Measurements from ENCODE around the gene PAXIP1. TPM values are rescaled to one million over a fixed set of nuclear protein-coding genes. Genes with fewer than 3 reads are reported as not detected.
A peak's percentile ranks its signal among the peaks of the same experiment; 100 is the strongest.
"Not testable (repeated sequence)": the region's sequence is repeated elsewhere in the genome, so short reads cannot be mapped to it uniquely, and the experiment has no call there.

PAXIP1 gene
- total RNA-seq, 4 donors from 2014 or later, result 13.2 to 14.9 (median 13.6) TPM

DNA sequence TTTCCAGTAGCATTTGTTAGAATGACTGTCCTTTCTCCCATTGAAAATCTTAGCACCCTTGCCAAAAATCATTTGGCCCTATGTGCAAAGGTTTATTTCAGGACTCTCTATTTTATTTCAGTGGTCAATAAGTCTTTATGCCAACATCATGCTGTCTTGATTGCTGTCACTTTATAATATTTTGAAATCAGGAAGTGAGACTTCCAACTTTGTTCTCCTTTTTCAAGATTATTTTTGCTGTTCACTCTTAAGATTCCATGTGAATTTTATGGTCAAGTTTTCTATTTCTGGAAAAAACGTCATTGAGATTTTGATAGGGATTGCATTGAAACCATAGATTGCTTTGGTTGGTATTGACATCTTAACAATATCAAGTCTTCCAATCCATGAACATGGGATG, 65.1 kb downstream of the PAXIP1 start:
- 77 to 89% methylated on average over 1 of the region's 1 CpG for WGBS, 2 donors
- TF ChIP-seq, protein P1, sequence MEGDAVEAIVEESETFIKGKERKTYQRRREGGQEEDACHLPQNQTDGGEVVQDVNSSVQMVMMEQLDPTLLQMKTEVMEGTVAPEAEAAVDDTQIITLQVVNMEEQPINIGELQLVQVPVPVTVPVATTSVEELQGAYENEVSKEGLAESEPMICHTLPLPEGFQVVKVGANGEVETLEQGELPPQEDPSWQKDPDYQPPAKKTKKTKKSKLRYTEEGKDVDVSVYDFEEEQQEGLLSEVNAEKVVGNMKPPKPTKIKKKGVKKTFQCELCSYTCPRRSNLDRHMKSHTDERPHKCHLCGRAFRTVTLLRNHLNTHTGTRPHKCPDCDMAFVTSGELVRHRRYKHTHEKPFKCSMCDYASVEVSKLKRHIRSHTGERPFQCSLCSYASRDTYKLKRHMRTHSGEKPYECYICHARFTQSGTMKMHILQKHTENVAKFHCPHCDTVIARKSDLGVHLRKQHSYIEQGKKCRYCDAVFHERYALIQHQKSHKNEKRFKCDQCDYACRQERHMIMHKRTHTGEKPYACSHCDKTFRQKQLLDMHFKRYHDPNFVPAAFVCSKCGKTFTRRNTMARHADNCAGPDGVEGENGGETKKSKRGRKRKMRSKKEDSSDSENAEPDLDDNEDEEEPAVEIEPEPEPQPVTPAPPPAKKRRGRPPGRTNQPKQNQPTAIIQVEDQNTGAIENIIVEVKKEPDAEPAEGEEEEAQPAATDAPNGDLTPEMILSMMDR (IDR thresholded peaks at IDR 0.05), result no peak
- TF ChIP-seq POLR2A (IDR thresholded peaks at IDR 0.05), result no peak
- no peaks in the 10 kb centered on the region for H3K27me3 ChIP-seq
- H3K4me3 ChIP-seq (replicated peaks in 1 of 3), result no peak overlapping the region
- no peaks in the 10 kb centered on the region for H3K4me1 ChIP-seq
- no peak overlapping the region for H3K27ac ChIP-seq
- no peaks in the 10 kb centered on the region for H3K9me3 ChIP-seq
- no peak for DNase-seq
- no peaks in the 10 kb centered on the region for H3K36me3 ChIP-seq
- intact Hi-C loops (cut with DNase I), result loop anchor here (10.0 kb wide), 1 partner anchor 67 kb away; the partner anchor contains the start of gene PAXIP1

DNA sequence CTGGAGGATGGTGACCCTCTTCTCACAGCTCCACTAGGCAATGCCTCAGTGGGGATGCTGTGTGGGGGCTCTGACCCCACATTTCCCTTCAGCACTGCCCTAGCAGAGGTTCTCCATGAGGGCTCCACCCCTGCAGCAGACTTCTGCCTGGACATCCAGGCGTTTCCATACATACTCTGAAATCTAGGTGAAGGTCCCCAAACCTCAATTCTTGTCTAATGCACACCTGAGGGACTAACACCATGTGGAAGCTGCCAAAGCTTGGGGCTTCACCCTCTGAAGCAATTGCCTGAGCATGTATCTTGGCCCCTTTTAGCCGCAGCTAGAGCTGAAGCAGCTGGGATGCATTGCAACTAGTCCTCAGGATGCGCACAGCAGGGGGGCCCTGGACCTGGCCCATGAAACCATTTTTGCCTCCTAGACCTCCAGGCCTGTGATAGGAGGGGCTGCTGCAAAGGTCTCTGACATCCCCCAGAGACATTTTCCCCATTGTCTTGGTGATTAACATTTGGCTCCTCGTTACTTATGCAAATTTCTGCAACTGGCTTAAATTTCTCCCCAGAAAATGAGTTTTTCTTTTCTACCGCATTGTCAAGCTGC, 68.5 kb downstream of the PAXIP1 start:
- H3K27me3 ChIP-seq; H3K4me3 ChIP-seq (replicated peaks in 1 of 3); H3K4me1 ChIP-seq; H3K36me3 ChIP-seq; H3K27ac ChIP-seq; DNase-seq; H3K9me3 ChIP-seq: not testable (repeated sequence)
- WGBS, 2 donors, result 98 to 99% methylated on average over 5 of the region's 5 CpGs
- intact Hi-C loops (cut with DNase I), result loop anchor here (10.0 kb wide), 1 partner anchor 70 kb away; the partner anchor contains the start of gene PAXIP1

DNA sequence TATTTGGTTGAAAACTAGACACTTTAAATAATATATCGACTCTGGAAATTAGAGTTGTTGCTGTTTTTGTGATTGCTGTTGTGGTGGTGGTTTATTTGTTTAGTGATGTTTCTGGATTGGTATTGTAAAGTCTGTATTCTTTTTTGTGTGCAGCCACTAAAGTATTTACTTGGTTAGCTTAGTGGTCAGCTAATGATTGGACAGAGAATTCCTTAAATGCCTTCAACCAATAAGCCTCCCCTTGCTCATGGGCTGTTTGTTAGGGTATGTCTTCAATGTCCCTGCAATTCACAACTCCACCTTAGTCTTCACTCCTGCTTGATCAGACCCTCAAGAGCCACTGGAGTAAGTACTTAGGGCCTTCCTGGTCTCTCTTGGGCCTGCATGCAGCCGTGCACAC, 71.0 kb downstream of the PAXIP1 start:
- intact Hi-C loops (cut with DNase I), result loop anchor here (10.0 kb wide), 1 partner anchor 73 kb away; the partner anchor contains the start of gene PAXIP1
- H3K36me3 ChIP-seq, result no peaks in the 10 kb centered on the region
- TF ChIP-seq, protein P1 (IDR thresholded peaks at IDR 0.05), result no peak
- no peak for TF ChIP-seq POLR2A (IDR thresholded peaks at IDR 0.05)
- no peaks in the 10 kb centered on the region for H3K27me3 ChIP-seq
- no peak overlapping the region for H3K4me3 ChIP-seq (replicated peaks in 1 of 3)
- H3K27ac ChIP-seq, result no peak overlapping the region
- WGBS, 2 donors, result 61 to 75% methylated on average over 2 of the region's 2 CpGs
- H3K9me3 ChIP-seq, result no peaks in the 10 kb centered on the region
- H3K4me1 ChIP-seq, result peaks cover 5 to 7% of the 10 kb centered on the region in 2 donors
- no peak for DNase-seq

DNA sequence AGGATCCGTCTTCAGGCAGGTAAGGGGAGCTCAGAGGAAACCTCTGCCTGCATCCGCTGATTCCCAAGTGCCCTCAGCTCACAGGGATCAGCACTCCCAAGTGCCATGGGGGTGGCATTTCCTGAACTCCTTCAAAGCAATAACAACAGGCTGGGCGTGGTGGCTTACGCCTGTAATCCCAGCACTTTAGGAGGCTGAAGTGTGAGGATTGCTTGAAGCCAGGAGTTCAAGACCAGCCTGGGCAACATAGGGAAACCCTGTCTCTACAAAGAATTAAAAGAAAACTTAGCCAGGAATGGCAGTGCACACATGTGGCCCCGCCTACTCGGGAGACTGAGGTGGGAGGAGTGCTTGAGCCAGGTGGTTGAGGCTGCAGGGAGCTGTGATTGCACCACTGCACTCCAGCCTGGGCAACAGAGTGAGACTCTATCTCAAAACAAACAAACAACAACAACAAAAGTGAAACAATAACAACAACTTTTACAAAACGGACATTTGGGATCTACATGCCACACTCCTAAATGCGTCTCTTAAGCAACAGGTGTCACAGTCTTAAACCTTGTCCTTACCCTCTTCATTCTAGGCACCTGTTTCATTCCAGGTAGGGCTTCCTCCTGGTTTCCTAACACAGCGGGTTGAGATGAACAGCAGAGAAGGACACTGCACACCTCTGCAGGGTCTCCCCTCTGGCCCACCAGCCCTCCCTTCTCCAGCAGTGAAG, 73.8 kb downstream of the PAXIP1 start:
- DNase-seq, result peak; percentile 38 to 42
- H3K27ac ChIP-seq, result peak overlapping the region; percentile 66 to 86 (median 82)
- peak overlapping the region in 2 of 3 donors; percentile 47 to 53 for H3K4me3 ChIP-seq (replicated peaks in 1 of 3)
- no peaks in the 10 kb centered on the region for H3K9me3 ChIP-seq
- intact Hi-C loops (cut with DNase I), result no loop called here
- H3K27me3 ChIP-seq, result no peaks in the 10 kb centered on the region
- WGBS, 2 donors, result 52 to 57% methylated on average over 9 of the region's 9 CpGs
- H3K36me3 ChIP-seq, result no peaks in the 10 kb centered on the region
- peaks cover 5 to 7% of the 10 kb centered on the region in 2 donors for H3K4me1 ChIP-seq
- TF ChIP-seq, protein P1 (IDR thresholded peaks at IDR 0.05), result no peak
- TF ChIP-seq POLR2A (IDR thresholded peaks at IDR 0.05), result no peak

DNA sequence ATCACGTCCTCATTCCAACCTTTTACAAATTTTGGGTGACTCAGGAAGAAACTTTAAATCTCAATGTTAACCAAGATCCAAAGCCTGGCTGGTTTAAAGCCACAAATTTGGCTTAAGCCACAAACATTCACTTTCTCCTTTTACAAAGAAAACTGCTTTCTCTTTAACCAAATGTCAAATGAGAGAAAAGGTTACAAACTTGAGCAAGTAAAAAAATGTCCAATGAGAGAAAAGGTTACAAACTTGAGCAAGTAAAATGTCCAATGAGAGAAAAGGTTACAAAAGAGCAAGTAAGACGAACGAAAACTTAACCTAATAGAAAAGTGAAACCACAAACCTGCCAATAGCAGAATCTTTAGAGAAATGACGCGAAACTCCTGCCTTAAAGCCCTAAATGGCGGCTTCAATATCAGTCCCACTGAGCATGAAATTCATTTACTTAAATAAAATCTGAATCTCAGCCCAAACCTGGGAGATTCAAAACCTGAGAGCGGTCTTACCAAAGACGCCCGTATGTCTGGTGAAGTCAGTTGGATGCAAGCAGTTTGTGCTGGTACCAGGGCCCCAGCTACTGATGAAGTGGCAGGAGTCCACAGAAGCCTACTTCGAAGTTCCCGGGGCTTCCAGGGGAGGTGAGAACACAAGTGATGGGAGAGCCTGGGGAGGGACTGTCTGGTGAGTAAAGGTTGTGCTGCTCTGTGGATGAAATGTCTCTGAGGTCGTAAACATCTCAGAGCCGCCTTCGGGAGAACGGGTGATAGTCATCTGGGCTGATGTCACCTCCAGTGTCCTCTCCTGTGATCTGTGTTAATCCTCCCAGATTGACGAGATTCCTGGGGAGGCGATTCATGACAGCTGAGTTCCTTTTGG, 74.6 kb downstream of the PAXIP1 start:
- peak overlapping the region in 2 of 3 donors; percentile 47 to 53 for H3K4me3 ChIP-seq (replicated peaks in 1 of 3)
- intact Hi-C loops (cut with DNase I), result no loop called here
- peak; percentile 37 to 50 for DNase-seq

More for the DNA sequence above, 74.6 kb downstream of the PAXIP1 start:
- Histone ChIP-seq H3K36me3 (no peaks in the 10 kb centered on the region), H3K27me3 (no peaks in the 10 kb centered on the region), H3K9me3 (no peaks in the 10 kb centered on the region), H3K4me1 (peaks cover 5 to 7% of the 10 kb centered on the region in 2 donors), H3K27ac (peak overlapping the region; percentile 66 to 86 (median 82))
- WGBS, 2 donors, result 6 to 11% methylated on average over 17 of the region's 17 CpGs
- peak in 1 of 2 donors; percentile 41 for TF ChIP-seq POLR2A (IDR thresholded peaks at IDR 0.05)
- TF ChIP-seq, protein P1 (IDR thresholded peaks at IDR 0.05), result no peak

All from thyroid gland (tissue), 4 donors.